HG03520 (cell line): ENCODE data around the gene IPMK.
"Not testable (repeated sequence)": the region's sequence is repeated elsewhere in the genome, so short reads cannot be mapped to it uniquely, and the experiment has no call there.

Experiments used
- ATAC-seq: cut with Tn5 transposase; IDR thresholded peaks from one replicate; pipeline ENCODE4 v1.9.1; 2021; ENCODE audit warnings: mild to moderate bottlenecking, moderate library complexity; ENCODE audit not compliant: unreplicated experiment

The IPMK gene

GRCh38 chr10:58157076-58157766 is 110.5 kb downstream of the IPMK start:
- ATAC-seq: no peak

DNA sequence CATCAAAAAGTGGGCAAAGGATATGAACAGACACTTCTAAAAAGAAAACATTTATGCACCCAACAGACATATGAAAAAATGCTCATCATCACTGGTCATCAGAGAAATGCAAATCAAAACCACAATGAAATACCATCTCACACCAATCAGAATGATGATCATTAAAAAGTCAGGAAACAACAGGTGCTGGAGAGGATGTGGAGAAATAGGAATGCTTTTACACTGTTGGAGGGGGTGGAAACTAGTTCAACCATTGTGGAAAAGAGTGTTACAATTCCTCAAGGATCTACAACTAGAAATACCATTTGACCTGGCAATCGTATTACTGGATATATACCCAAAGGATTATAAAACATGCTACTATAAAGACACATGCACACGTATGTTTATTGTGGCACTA is 111.8 kb downstream of the IPMK start:
- not testable (repeated sequence) for ATAC-seq

DNA sequence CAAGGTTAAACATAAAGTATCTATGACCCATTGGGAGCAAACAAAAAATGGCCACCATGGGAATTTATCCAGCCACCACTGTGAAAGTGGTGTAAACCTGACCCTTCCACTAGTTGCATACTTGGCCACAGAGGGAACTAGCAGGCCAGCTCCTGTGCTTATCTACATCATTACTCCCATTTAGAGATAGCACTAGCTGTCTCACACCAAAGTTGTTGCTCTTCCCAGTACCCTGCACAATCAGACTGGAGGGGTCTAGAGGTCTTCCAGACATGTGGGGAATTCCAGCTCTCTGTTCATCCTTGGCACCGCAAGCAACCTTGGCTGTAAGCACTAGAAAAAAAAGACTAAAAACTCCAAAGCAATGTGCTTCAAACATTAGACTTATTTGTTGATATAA is 113.9 kb downstream of the IPMK start:
- no peak for ATAC-seq

DNA sequence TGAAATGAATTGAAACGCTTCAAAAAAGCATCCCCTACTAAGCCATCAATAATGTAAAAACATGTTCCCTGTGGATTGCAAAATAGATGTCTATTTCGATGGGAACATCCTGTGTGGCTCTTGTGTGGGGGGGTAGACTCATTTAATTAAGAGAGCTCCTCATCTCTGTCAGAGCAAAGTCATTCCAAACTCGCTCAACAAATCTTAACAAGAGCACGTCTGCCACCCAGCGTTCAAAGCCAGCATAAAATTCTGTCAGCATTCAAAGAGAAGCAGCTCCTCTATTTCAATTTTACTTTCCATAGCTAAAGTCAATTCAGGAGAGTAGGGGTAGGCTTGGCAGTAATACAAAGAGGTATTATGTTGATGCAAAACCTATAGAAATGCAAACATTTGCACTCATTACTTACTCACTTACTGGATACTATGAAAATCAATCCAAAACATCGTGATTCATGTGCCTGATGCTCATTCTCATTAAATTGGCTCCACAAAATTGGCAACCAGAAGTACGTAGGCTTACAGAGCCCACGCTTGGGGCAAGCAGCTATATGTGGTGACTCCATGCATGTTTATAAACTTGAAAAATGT is 114.9 kb downstream of the IPMK start:
- ATAC-seq: peak; percentile 68

DNA sequence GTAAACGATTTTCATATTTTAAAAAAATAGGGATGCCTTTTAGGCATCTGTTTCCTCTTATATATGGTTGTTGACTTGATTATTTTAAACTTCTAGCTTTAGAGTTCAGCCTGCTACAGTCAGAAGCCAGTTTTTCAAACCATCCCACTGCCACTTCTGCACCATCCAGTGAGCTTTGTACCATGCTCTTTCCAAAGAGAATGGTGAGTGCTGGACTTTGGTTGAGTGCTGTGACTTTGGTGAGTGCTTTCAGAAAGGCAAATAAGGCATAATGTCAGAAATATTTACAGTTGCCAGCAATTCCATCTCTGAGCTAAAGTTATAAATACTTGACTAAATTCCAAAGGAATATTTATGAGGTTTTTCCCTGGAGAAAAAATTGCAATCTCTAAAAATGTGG is 117.4 kb downstream of the IPMK start:
- no peak for ATAC-seq

DNA sequence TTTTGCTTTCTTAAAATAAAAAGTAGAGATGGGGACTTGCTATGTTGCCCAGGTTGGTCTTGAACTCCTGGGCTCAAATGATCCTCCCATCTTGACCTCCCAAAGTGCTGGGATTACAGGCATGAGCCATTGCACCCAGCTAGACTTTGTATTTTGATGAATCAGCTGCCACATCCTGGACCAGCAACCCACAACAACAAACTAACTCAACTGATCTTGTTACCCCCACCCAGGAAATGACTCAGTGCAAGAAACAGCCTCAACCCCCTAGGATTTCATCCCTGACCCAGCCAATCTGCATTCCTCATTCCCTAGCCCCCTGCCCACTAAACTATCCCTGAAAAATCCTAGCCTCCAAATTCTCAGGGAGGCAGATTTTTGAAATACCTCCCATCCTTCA is 123.8 kb downstream of the IPMK start:
- no peak for ATAC-seq
